SU-DHL-6 (cell line): ENCODE data around the gene DOCK1.

ENCODE experiments used
- H2AFZ ChIP-seq: fragments of 200-600 bp; sonication (generic); 2 replicates; pipeline ENCODE4 v1.6.1; 2014; ENCODE audit warnings: low read depth, mild to moderate bottlenecking, moderate library complexity, mixed read lengths, antibody characterized with exemption, low read length; ENCODE audit not compliant: severe bottlenecking
- H3F3A ChIP-seq: fragments of 200-600 bp; shearing (Covaris generic); 2 replicates; pipeline ENCODE4 v1.6.0; 2016; ENCODE audit warnings: antibody characterized with exemption, mild to moderate bottlenecking; ENCODE audit not compliant: insufficient read depth
- H3K27ac ChIP-seq: fragments of 200-600 bp; sonication (generic); 2 replicates; pipeline ENCODE4 v1.5.1; 2016; ENCODE audit warnings: low read depth, mild to moderate bottlenecking, low read length, moderate library complexity, mixed read lengths
- H3K27me3 ChIP-seq: fragments of 200-600 bp; sonication (generic), shearing (Covaris generic); 2 replicates; pipeline ENCODE4 v1.6.0; 2014; ENCODE audit warnings: mild to moderate bottlenecking, low read length
- H3K36me3 ChIP-seq: fragments of 200-600 bp; sonication (generic); 2 replicates; pipeline ENCODE4 v1.6.1; 2014; ENCODE audit warnings: mild to moderate bottlenecking, low read length, mixed read lengths
- H3K4me2 ChIP-seq: fragments of 300-600, 200-600 bp; shearing (Covaris generic), sonication (generic); 2 replicates; pipeline ENCODE4 v1.6.0; 2014; ENCODE audit warnings: low read length, low read depth, mild to moderate bottlenecking; ENCODE audit not compliant: poor library complexity, severe bottlenecking
- H3K4me3 ChIP-seq: fragments of 200-600 bp; sonication (generic); 2 replicates; pipeline ENCODE4 v1.5.1; 2014; ENCODE audit warnings: antibody characterized with exemption, low read length, mild to moderate bottlenecking, mixed read lengths; ENCODE audit not compliant: insufficient read depth, poor library complexity, severe bottlenecking
- H3K79me2 ChIP-seq: fragments of 200-600 bp; sonication (generic); 2 replicates; pipeline ENCODE4 v1.6.1; 2014; ENCODE audit warnings: mild to moderate bottlenecking, low read length, moderate library complexity; ENCODE audit not compliant: insufficient read depth
- H3K9ac ChIP-seq: fragments of 200-600 bp; sonication (generic); 2 replicates; pipeline ENCODE4 v1.7.0; 2014; ENCODE audit warnings: mild to moderate bottlenecking, low read length
- H3K9me2 ChIP-seq: fragments of 200-600 bp; sonication (generic); replicated peaks from 2 replicates; pipeline ENCODE4 v1.6.1; 2014; ENCODE audit warnings: low read length; ENCODE audit not compliant: insufficient read depth
- H3K9me3 ChIP-seq: fragments of 200-600 bp; sonication (generic); 2 replicates; pipeline ENCODE4 v1.6.1; 2014; ENCODE audit warnings: low read length, mixed read lengths; ENCODE audit not compliant: insufficient read depth
- H4K20me1 ChIP-seq: fragments of 200-600 bp; sonication (generic); 2 replicates; pipeline ENCODE4 v1.6.1; 2014; ENCODE audit warnings: low read depth, mild to moderate bottlenecking, antibody characterized with exemption, low read length, moderate library complexity, mixed read lengths
- CTCF ChIP-seq: fragments of 200-600 bp; sonication (generic); IDR thresholded peaks from one replicate; pipeline ENCODE4 v1.5.1; 2017; ENCODE audit warnings: antibody characterized with exemption, mild to moderate bottlenecking, low read length, moderate library complexity; ENCODE audit not compliant: insufficient read depth, poor library complexity, severe bottlenecking
- EZH2phosphoT487 ChIP-seq: fragments of 200-600 bp; sonication (generic), shearing (Covaris generic); conservative IDR thresholded peaks from 2 replicates; pipeline ENCODE4 v1.6.1; 2018; ENCODE audit warnings: mild to moderate bottlenecking, antibody characterized with exemption, low read length, moderate library complexity, mixed read lengths

Gene DOCK1

GRCh38 chr10:126931544-126931943 is 26.3 kb downstream of the DOCK1 start:
- H3F3A ChIP-seq = no peaks in the 10 kb centered on the region
- H3K9me2 ChIP-seq = no peaks in the 10 kb centered on the region
- no peak overlapping the region for H2AFZ ChIP-seq
- TF ChIP-seq EZH2phosphoT487 (no peak), CTCF (no peak)
- no peaks in the 10 kb centered on the region for H3K36me3 ChIP-seq
- H3K4me2 ChIP-seq = no peak overlapping the region
- no peak overlapping the region for H3K27ac ChIP-seq
- H3K79me2 ChIP-seq = no peaks in the 10 kb centered on the region
- no peaks in the 10 kb centered on the region for H3K27me3 ChIP-seq
- H3K9ac ChIP-seq = no peak overlapping the region
- H4K20me1 ChIP-seq = no peaks in the 10 kb centered on the region
- H3K9me3 ChIP-seq = no peaks in the 10 kb centered on the region
- H3K4me3 ChIP-seq = no peak overlapping the region

- Histone ChIP-seq H4K20me1 (no peaks in the 10 kb centered on the region), H2AFZ (no peak overlapping the region), H3K27ac (no peak overlapping the region), H3K4me3 (no peak overlapping the region), H3K9me3 (no peaks in the 10 kb centered on the region), H3F3A (no peaks in the 10 kb centered on the region), H3K36me3 (no peaks in the 10 kb centered on the region), H3K4me2 (no peak overlapping the region), H3K9me2 (no peaks in the 10 kb centered on the region), H3K27me3 (no peaks in the 10 kb centered on the region), H3K79me2 (no peaks in the 10 kb centered on the region), H3K9ac (no peak overlapping the region)
- no peak for TF ChIP-seq EZH2phosphoT487
- no peak for TF ChIP-seq CTCF
Measured at GRCh38 chr10:126932516-126932915, 27.3 kb downstream of the DOCK1 start.

GRCh38 chr10:126933116-126933515 is 27.9 kb downstream of the DOCK1 start:
- H2AFZ ChIP-seq = no peak overlapping the region
- H3K4me2 ChIP-seq = no peak overlapping the region
- H3K27me3 ChIP-seq = no peaks in the 10 kb centered on the region
- no peaks in the 10 kb centered on the region for H3K79me2 ChIP-seq
- no peaks in the 10 kb centered on the region for H3F3A ChIP-seq
- H3K9me3 ChIP-seq = no peaks in the 10 kb centered on the region
- no peaks in the 10 kb centered on the region for H3K36me3 ChIP-seq
- no peak for TF ChIP-seq CTCF
- TF ChIP-seq EZH2phosphoT487 = no peak
- H3K27ac ChIP-seq = no peak overlapping the region
- H3K9ac ChIP-seq = no peak overlapping the region
- no peak overlapping the region for H3K4me3 ChIP-seq
- no peaks in the 10 kb centered on the region for H3K9me2 ChIP-seq
- H4K20me1 ChIP-seq = no peaks in the 10 kb centered on the region
